ENCODE measurements around the gene PITPNC1. TPM values are rescaled to one million over a fixed set of nuclear protein-coding genes. Genes with fewer than 3 reads are reported as not detected.

PITPNC1 gene
- total and polyA plus RNA-seq, 2 donors (not counting 3 experiments of a cell fraction or from before 2014, with no cell fraction given), result 2.4 to 9.6 TPM

GRCh38 chr17:67585077-67585602 lies 208.1 kb downstream of the PITPNC1 start:
- dilution Hi-C loops (cut with MboI; ENCODE audit: extremely low pct_ligation_motif_present, low sequenced_read_pairs), result no loop called here
- peak; percentile 40 for DNase-seq (ENCODE audit: low read depth, low spot score)
- no TSS peak for BruUV-seq (replicated peaks)

More at GRCh38 chr17:67585077-67585602, 208.1 kb downstream of the PITPNC1 start:
- Histone ChIP-seq H3K4me3 (replicated peaks in 1 of 3; ENCODE audit: insufficient read depth in 1 of 3, low read depth in 1 of 3, low read length in 3 of 3) (no peak overlapping the region), H3K36me3 (ENCODE audit: control insufficient read depth in 2 of 2, extremely low read depth in 1 of 2, insufficient read depth in 2 of 2, low read length in 2 of 2) (no peaks in the 10 kb centered on the region), H3K27me3 (ENCODE audit: control insufficient read depth in 2 of 2, insufficient read depth in 2 of 2, low read length in 2 of 2) (no peaks in the 10 kb centered on the region), H3K4me1 (ENCODE audit: control insufficient read depth, extremely low read depth, insufficient read depth, low read length) (no peaks in the 10 kb centered on the region), H3K9me1 (replicated peaks; ENCODE audit: control insufficient read depth, extremely low read depth, insufficient read depth, low read length) (no peaks in the 10 kb centered on the region), H4K20me1 (replicated peaks; ENCODE audit: control insufficient read depth, extremely low read depth, insufficient read depth, low read length) (no peaks in the 10 kb centered on the region), H2AFZ (ENCODE audit: low read depth, low read length) (no peak overlapping the region), H3K9me3 (replicated peaks; ENCODE audit: control insufficient read depth, insufficient read depth, low read length) (no peaks in the 10 kb centered on the region), H3K9ac (replicated peaks; ENCODE audit: extremely low read depth, insufficient read depth, low read length) (no peak overlapping the region), H3K4me2 (ENCODE audit: insufficient read depth, low read length) (no peak overlapping the region), H3K79me2 (ENCODE audit: control insufficient read depth, insufficient read depth, low read length) (no peaks in the 10 kb centered on the region), H3K27ac (ENCODE audit: insufficient read depth, low read depth, low read length) (no peak overlapping the region)
- POLR2A ChIA-PET, result interaction anchor here (0.6 kb wide), 2 partner anchors 59 to 200 kb away, joined by 3 read pairs; no protein-coding TSS in a partner anchor
- no peak for FAIRE-seq
- CTCF ChIA-PET, result interaction anchor here (0.7 to 1.2 kb wide), 3 partner anchors 15 to 216 kb away, joined by 3 read pairs; no protein-coding TSS in a partner anchor
- TF ChIP-seq POLR2A (IDR thresholded peaks at IDR 0.05; ENCODE audit: low read depth, low read length) (no peak), POLR2AphosphoS5 (IDR thresholded peaks at IDR 0.05; ENCODE audit: insufficient read depth, low read depth, low read length) (no peak), CTCF (IDR thresholded peaks at IDR 0.05; ENCODE audit: extremely low read depth in 1 of 2, insufficient read depth in 1 of 2, low read depth in 1 of 2, low read length in 2 of 2) (no peak), MAX (IDR thresholded peaks at IDR 0.05; ENCODE audit: insufficient read depth, insufficient read length) (no peak), MYC (IDR thresholded peaks at IDR 0.05; ENCODE audit: low read depth, low read length) (no peak), JUN (IDR thresholded peaks at IDR 0.05; ENCODE audit: borderline replicate concordance, insufficient read depth, insufficient read length, low read depth) (no peak), EZH2 (IDR thresholded peaks at IDR 0.05; ENCODE audit: borderline replicate concordance, low read depth, low read length, severe bottlenecking) (no peak), GATA2 (IDR thresholded peaks at IDR 0.05; ENCODE audit: insufficient read depth, insufficient read length, low read depth, low read length) (no peak), FOS (IDR thresholded peaks at IDR 0.05; ENCODE audit: borderline replicate concordance, insufficient read depth, low read length) (no peak)
- intact Hi-C loops (cut with micrococcal nuclease), result no loop called here

Data from endothelial cell of umbilical vein (primary cell).